Transverse colon (tissue), 3 donors: ENCODE results near the gene SHC1.

Experiments used
- EP300 ChIP-seq: sonication (generic); formaldehyde crosslinking; IDR thresholded peaks from one replicate; pipeline ENCODE4 v1.6.1; 2017; ENCODE audit warnings: antibody characterized with exemption, low read depth
- TF ChIP-seq, protein P1 (sequence below), 5 experiments: fragments of 200-600 bp in 3 of 5; fragments of 450-650 bp in 2 of 5; sonication (generic) in 3 of 5; IDR thresholded peaks; 1 replicate in 2 of 5; 2 replicates in 3 of 5; pipeline ENCODE4 v1.5.1; 2016 to 2017; ENCODE audit warnings: antibody characterized with exemption in 5 of 5, inconsistent platforms in 3 of 5, mild to moderate bottlenecking in 2 of 5, moderate library complexity in 1 of 5

DNA sequence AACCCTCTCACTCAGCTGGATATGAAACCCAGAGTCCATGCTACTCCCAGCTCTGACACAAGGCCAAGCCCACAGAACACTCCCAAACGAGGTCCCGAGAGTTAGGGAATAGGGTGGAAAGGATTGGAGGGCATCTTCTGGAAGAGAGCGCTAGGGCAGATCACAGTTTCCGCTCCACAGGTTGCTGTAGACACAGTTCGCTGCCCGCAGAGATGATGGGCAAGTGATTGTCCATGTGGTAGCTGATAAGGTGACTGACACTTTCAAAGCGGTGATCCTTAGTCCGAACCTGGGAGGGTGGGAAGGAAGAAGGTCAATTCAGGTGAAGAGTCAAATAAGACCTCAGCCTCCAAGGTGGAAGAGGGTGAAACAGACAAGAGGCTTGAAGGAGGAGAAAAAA lies 6.9 kb downstream of the SHC1 start:
- TF ChIP-seq, protein P1, sequence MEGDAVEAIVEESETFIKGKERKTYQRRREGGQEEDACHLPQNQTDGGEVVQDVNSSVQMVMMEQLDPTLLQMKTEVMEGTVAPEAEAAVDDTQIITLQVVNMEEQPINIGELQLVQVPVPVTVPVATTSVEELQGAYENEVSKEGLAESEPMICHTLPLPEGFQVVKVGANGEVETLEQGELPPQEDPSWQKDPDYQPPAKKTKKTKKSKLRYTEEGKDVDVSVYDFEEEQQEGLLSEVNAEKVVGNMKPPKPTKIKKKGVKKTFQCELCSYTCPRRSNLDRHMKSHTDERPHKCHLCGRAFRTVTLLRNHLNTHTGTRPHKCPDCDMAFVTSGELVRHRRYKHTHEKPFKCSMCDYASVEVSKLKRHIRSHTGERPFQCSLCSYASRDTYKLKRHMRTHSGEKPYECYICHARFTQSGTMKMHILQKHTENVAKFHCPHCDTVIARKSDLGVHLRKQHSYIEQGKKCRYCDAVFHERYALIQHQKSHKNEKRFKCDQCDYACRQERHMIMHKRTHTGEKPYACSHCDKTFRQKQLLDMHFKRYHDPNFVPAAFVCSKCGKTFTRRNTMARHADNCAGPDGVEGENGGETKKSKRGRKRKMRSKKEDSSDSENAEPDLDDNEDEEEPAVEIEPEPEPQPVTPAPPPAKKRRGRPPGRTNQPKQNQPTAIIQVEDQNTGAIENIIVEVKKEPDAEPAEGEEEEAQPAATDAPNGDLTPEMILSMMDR (IDR thresholded peaks at IDR 0.05): no peak
- no peak for TF ChIP-seq EP300
